Body of pancreas (tissue), 4 donors: ENCODE results near the gene ISG20L2.

Experiments used
- CTCF ChIP-seq, 7 experiments: fragments of 450-650 bp in 4 of 7; fragments of 200-600 bp in 3 of 7; sonication (generic) in 3 of 7; IDR thresholded peaks; one replicate each; pipeline ENCODE4 v1.5.1; 2016 to 2019; ENCODE audit warnings: antibody characterized with exemption in 7 of 7
- POLR2A ChIP-seq, 3 donors: fragments of 450-650 bp; IDR thresholded peaks; one replicate each; pipeline ENCODE4 v1.6.1; 2016; ENCODE audit warnings: antibody characterized with exemption in 3 of 3, mild to moderate bottlenecking in 2 of 3

DNA sequence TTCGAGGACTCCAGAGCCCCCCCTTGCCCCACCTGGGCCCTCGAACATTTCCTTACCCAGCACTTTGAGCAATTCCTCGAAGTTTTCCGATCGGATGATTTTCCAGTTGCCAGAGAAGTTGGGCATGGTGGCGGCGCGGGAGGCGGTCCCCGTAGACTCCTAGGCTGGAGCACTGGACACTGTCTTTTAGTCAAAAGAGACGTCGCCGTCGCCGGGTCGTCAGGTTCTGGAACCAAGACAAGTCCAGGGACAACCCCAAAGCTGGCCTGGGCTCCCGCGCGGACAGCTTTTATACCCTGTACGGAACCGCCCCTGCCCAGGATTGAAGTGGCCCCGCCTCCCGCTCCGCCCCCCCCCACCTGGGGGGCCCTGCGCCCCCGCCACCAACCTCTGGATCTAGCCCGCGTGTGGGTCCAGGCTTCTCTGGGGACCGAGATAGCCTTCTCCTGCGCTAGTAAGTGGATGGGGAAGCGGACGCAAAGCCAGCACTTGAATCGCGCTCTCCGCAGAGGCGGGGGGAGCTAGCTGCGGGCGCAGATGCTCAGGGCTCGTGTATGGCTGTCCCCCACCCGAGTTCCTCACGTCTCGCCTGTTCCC lies 23.1 kb downstream of the ISG20L2 start, which contains the start of gene CRABP2:
- TF ChIP-seq POLR2A (IDR thresholded peaks at IDR 0.05) = no peak
- no peak for TF ChIP-seq CTCF (IDR thresholded peaks at IDR 0.05)
